Activated CD4-positive, CD25-positive, alpha-beta regulatory T cell treated with anti-CD3 and anti-CD28 coated beads, Interleukin-2, amount 50 U/mL, for 72 hours (primary cell): Measurements from ENCODE around the gene EPB41.
"Not testable (repeated sequence)": the region's sequence is repeated elsewhere in the genome, so short reads cannot be mapped to it uniquely, and the experiment has no call there.

Experiments
- DNase-seq: peaks from one replicate; pipeline ENCODE4 v3.0.0; 2021

EPB41 gene

GRCh38 chr1:28914228-28915030 lies at the start of gene EPB41:
EPB41 (plus strand) TSS chr1:28914569; CDS start chr1:28987438, 72,869 bp downstream.
- peak; percentile 91 for DNase-seq

- no peak for DNase-seq
Observed at GRCh38 chr1:28864695-28865094, 49.7 kb upstream of the EPB41 start.

- DNase-seq = no peak
Observed at GRCh38 chr1:28865997-28866650, 48.2 kb upstream of the EPB41 start.

GRCh38 chr1:28867850-28868249 lies 46.5 kb upstream of the EPB41 start:
- DNase-seq = no peak

- no peak for DNase-seq
Observed at GRCh38 chr1:28869952-28870351, 44.4 kb upstream of the EPB41 start.

GRCh38 chr1:28871631-28872401 lies 42.6 kb upstream of the EPB41 start:
- DNase-seq = no peak

- DNase-seq = not testable (repeated sequence)
Observed at GRCh38 chr1:28875134-28875533, 39.2 kb upstream of the EPB41 start.

GRCh38 chr1:28877132-28877781 lies 37.1 kb upstream of the EPB41 start:
- peak; percentile 75 for DNase-seq

GRCh38 chr1:28878796-28879195 lies 35.6 kb upstream of the EPB41 start:
- no peak for DNase-seq

- DNase-seq = peak; percentile 78
Observed at GRCh38 chr1:28882009-28882628, 32.2 kb upstream of the EPB41 start.

GRCh38 chr1:28883242-28883616 lies 31.1 kb upstream of the EPB41 start:
- no peak for DNase-seq

GRCh38 chr1:28885472-28885877 lies 28.9 kb upstream of the EPB41 start:
- DNase-seq = no peak

- DNase-seq = no peak
Observed at GRCh38 chr1:28885977-28886730, 28.2 kb upstream of the EPB41 start.

GRCh38 chr1:28886731-28887418 lies 27.5 kb upstream of the EPB41 start:
- peak; percentile 95 for DNase-seq

GRCh38 chr1:28887419-28887834 lies 26.9 kb upstream of the EPB41 start:
- peak; percentile 51 for DNase-seq

GRCh38 chr1:28887835-28888682 lies 26.3 kb upstream of the EPB41 start:
- DNase-seq = no peak

GRCh38 chr1:28888915-28889314 lies 25.5 kb upstream of the EPB41 start:
- DNase-seq = no peak

- DNase-seq = no peak
Observed at GRCh38 chr1:28889357-28889756, 25.0 kb upstream of the EPB41 start.

GRCh38 chr1:28890435-28890834 lies 23.9 kb upstream of the EPB41 start:
- DNase-seq = no peak

- no peak for DNase-seq
Observed at GRCh38 chr1:28890836-28891235, 23.5 kb upstream of the EPB41 start.
